Measurements from ENCODE around the gene ZCCHC9. TPM values are rescaled to one million over a fixed set of nuclear protein-coding genes. Genes with fewer than 3 reads are reported as not detected.
"Not testable (repeated sequence)": the region's sequence is repeated elsewhere in the genome, so short reads cannot be mapped to it uniquely, and the experiment has no call there.

Gene ZCCHC9
- total RNA-seq, 4 donors from 2014 or later = 10.0 to 36.2 (median 28.2) TPM

DNA sequence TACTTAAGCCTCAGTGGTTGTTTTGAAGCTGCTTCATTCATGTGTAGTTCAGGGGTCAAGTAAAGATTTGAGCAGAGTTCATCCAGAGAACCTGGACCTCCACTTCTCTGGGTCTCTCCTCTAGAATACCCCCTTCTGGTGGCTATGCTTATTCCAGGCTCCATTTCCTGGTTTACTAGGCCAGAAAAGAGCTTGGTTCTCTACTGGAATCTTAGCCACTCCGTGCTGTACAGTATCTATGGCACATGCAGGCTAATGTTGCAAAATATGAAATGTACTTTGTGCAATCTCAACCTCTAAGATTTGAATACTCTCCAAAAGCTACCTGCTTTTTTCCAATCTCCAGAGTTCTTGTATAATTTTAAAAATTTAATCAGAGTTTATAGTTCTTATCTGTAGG lies 17.4 kb upstream of the ZCCHC9 start:
- intact Hi-C loops (cut with DNase I; ENCODE audit: low total_unique reads) = no loop called here
- H3K4me3 ChIP-seq = no peak overlapping the region
- H3K36me3 ChIP-seq = no peaks in the 10 kb centered on the region
- no peaks in the 10 kb centered on the region for H3K4me1 ChIP-seq
- TF ChIP-seq, protein P1, sequence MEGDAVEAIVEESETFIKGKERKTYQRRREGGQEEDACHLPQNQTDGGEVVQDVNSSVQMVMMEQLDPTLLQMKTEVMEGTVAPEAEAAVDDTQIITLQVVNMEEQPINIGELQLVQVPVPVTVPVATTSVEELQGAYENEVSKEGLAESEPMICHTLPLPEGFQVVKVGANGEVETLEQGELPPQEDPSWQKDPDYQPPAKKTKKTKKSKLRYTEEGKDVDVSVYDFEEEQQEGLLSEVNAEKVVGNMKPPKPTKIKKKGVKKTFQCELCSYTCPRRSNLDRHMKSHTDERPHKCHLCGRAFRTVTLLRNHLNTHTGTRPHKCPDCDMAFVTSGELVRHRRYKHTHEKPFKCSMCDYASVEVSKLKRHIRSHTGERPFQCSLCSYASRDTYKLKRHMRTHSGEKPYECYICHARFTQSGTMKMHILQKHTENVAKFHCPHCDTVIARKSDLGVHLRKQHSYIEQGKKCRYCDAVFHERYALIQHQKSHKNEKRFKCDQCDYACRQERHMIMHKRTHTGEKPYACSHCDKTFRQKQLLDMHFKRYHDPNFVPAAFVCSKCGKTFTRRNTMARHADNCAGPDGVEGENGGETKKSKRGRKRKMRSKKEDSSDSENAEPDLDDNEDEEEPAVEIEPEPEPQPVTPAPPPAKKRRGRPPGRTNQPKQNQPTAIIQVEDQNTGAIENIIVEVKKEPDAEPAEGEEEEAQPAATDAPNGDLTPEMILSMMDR (IDR thresholded peaks at IDR 0.05) = no peak
- TF ChIP-seq POLR2A (IDR thresholded peaks at IDR 0.05) = no peak
- no peaks in the 10 kb centered on the region for H3K9me3 ChIP-seq
- DNase-seq = no peak
- no peaks in the 10 kb centered on the region for H3K27me3 ChIP-seq
- no peak overlapping the region for H3K27ac ChIP-seq

DNA sequence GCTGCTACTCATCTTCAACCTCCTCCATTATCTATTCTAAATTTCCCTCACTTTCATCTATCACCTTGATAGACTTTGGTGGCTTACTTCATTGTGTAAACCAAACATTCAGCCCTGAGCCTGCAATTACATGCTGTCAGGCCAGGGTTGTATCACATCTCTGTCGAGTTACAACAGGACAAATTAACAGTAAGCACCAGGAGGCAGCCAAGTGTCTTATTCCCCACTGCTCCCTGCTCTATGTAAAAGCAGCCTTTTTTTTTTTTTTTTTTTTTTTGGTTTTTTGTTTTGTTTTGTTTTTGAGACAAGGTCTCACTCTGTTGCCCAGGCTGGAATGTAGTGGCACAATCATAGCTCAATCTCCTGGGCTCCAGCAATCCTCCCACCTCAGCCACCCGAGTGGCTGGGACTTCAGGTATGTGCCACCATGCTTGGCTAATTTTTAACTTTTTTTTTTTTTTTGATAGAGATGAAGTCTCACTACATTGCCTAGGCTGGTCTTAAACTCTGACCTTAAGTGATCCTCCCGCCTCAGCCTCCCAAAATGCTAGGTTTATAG lies 15.2 kb upstream of the ZCCHC9 start:
- no peak for DNase-seq
- Histone ChIP-seq H3K27me3 (no peaks in the 10 kb centered on the region), H3K4me3 (no peak overlapping the region), H3K4me1 (no peaks in the 10 kb centered on the region), H3K9me3 (no peaks in the 10 kb centered on the region), H3K36me3 (no peaks in the 10 kb centered on the region), H3K27ac (no peak overlapping the region)
- intact Hi-C loops (cut with DNase I; ENCODE audit: low total_unique reads) = no loop called here
- no peak for TF ChIP-seq POLR2A (IDR thresholded peaks at IDR 0.05)

DNA sequence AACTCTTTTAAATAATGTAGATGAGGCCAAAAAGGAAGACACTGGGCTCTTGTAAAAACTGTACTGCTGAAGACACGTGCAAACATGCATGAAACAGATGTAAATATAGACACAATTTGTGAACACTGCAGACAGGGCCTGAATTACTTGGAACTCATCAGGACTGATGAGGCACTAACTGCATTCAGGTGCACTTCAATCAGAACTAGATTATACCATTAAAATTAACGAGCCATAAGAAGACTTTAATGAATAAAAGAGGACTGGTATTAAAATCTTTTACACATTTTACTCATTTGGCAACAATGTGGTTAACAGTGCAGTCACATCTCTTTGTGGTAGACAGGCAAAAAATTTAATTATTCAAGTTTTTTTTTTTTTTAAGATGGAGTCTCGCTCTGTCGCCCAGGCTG lies 13.4 kb upstream of the ZCCHC9 start:
- no peak for DNase-seq
- no peaks in the 10 kb centered on the region for H3K36me3 ChIP-seq
- no peak overlapping the region for H3K27ac ChIP-seq
- H3K4me3 ChIP-seq = no peak overlapping the region
- no peaks in the 10 kb centered on the region for H3K9me3 ChIP-seq
- TF ChIP-seq, protein P1 (IDR thresholded peaks at IDR 0.05) = no peak
- TF ChIP-seq POLR2A (IDR thresholded peaks at IDR 0.05) = no peak
- H3K27me3 ChIP-seq = no peaks in the 10 kb centered on the region
- no peaks in the 10 kb centered on the region for H3K4me1 ChIP-seq
- intact Hi-C loops (cut with DNase I; ENCODE audit: low total_unique reads) = no loop called here

DNA sequence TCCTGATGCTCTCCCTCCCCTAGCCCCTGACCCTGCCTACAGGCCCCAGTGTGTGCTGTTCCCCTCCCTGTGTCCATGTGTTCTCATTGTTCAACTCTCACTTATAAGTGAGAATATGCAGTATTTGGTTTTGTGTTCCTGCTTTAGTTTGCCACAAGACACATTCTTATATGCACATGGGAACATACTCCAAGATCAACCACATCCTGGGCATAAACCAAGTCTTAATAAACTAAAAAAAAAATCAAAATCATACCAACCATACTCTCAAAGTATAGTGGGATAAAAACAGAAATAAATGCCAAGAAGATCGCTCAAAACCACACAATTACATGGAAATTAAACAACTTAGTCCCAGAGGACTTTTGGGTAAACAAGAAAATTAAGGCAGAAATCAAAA lies 11.2 kb upstream of the ZCCHC9 start:
- Histone ChIP-seq H3K9me3 (no peaks in the 10 kb centered on the region), H3K36me3 (no peaks in the 10 kb centered on the region), H3K4me3 (no peak overlapping the region), H3K4me1 (no peaks in the 10 kb centered on the region), H3K27me3 (no peaks in the 10 kb centered on the region), H3K27ac (no peak overlapping the region)
- intact Hi-C loops (cut with DNase I; ENCODE audit: low total_unique reads) = no loop called here
- no peak for TF ChIP-seq POLR2A (IDR thresholded peaks at IDR 0.05)
- TF ChIP-seq, protein P1 (IDR thresholded peaks at IDR 0.05) = no peak
- DNase-seq = no peak

DNA sequence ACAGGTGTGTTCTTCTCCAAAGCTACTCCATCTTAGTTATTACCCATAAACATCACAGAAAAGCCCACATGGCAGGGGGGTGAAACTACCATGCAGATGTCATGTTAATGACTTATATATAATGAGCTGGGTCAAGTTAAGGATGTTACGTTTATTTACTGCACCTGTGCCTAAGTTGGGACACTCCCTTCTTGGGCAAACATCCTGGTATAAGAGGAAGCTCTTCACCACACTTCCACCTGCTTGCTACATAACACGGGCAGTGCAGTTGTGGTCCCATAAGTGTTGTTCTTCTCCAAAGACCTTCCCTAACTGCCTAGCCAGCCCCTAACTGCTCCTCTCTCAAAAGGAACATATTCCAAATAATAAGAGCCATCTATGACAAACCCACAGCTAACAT lies 9.3 kb upstream of the ZCCHC9 start:
- TF ChIP-seq, protein P1 (IDR thresholded peaks at IDR 0.05) = no peak
- TF ChIP-seq POLR2A (IDR thresholded peaks at IDR 0.05) = no peak
- Histone ChIP-seq H3K4me3 (no peak overlapping the region), H3K4me1 (no peaks in the 10 kb centered on the region), H3K27ac (no peak overlapping the region), H3K9me3 (no peaks in the 10 kb centered on the region), H3K36me3 (no peaks in the 10 kb centered on the region), H3K27me3 (no peaks in the 10 kb centered on the region)
- DNase-seq = no peak
- intact Hi-C loops (cut with DNase I; ENCODE audit: low total_unique reads) = no loop called here

DNA sequence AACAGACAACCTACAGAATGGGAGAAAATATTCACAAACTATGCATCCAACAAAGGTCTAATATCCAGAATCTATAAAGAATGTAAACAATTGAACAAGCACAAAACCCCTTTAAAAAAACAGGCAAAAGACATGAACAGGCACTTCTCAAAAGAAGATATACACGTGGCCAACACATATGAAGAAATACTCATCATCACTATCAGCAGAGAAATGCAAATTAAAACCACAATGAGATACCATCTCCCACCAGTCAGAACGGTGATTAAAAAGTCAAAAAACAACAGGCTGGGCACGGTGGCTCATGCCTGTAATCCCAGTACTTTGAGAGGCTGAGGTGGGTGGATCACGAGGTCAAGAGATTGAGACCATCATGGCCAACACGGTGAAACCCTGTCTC lies 7.4 kb upstream of the ZCCHC9 start:
- H3K27me3 ChIP-seq; H3K9me3 ChIP-seq; intact Hi-C loops (cut with DNase I; ENCODE audit: low total_unique reads); DNase-seq; H3K4me3 ChIP-seq; H3K36me3 ChIP-seq; H3K27ac ChIP-seq; H3K4me1 ChIP-seq: not testable (repeated sequence)

Measured in uterus (tissue), 4 donors.